Ishikawa (cell line): Measurements from ENCODE around the gene MYH10.

ENCODE experiments used
- EP300 ChIP-seq: IDR thresholded peaks from 2 replicates; pipeline ENCODE4 v1.6.1; 2012; ENCODE audit warnings: borderline replicate concordance
- FOXM1 ChIP-seq: IDR thresholded peaks from 2 replicates; pipeline ENCODE4 v1.6.1; 2012; ENCODE audit warnings: low read depth, borderline replicate concordance
- TEAD4 ChIP-seq: IDR thresholded peaks from 2 replicates; pipeline ENCODE4 v1.6.1; 2012
- USF1 ChIP-seq: IDR thresholded peaks from 2 replicates; pipeline ENCODE4 v1.6.1; 2012
- TF ChIP-seq, protein P1 (sequence below): IDR thresholded peaks from 2 replicates; pipeline ENCODE4 v1.6.1; 2012; ENCODE audit warnings: low read depth, mild to moderate bottlenecking

DNA sequence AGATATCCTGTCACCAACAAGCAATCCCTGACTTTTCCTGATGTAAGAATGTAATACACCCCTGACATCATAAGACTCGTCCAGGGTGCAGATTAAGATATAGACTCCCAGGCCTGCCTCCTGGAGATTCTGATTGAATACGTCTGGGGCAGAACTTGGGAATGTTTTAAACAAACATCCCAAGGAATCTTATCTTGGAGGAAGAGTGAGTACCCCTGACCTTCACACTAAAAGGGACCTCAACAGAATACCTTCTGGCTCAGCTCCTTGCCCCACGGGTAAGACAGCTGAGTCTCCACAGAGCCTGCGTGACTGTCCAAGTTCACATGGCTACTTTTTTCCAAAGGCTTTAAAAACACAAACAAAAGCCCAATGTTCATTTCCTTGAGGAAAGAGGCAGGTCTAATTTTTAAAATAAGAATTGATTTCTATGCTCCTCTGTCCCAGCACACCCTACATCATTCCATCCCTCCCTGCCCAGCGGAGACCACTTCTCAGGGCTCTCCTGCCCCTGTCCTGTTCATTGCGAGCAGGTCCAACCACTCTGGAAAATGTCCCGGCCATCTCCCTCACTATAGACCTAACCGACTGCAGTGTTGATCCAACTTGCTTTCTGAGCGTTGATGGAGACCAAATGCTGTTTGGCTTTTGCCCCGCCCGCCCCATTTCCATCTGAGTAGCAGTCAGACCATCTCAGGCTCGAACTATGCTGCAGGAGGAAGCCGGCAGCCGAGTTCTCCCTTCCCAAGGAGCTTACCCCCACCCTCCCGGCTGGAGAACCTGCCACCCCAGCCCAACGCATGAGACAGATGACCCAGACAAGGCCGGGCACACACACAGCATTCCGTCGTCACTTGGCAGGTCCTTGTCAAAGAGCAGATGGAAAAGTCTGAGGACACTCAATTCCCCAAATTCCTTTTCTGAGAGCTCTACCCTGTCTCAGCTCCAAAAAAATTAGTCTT is 44.1 kb upstream of the MYH10 start:
- TF ChIP-seq, protein P1, sequence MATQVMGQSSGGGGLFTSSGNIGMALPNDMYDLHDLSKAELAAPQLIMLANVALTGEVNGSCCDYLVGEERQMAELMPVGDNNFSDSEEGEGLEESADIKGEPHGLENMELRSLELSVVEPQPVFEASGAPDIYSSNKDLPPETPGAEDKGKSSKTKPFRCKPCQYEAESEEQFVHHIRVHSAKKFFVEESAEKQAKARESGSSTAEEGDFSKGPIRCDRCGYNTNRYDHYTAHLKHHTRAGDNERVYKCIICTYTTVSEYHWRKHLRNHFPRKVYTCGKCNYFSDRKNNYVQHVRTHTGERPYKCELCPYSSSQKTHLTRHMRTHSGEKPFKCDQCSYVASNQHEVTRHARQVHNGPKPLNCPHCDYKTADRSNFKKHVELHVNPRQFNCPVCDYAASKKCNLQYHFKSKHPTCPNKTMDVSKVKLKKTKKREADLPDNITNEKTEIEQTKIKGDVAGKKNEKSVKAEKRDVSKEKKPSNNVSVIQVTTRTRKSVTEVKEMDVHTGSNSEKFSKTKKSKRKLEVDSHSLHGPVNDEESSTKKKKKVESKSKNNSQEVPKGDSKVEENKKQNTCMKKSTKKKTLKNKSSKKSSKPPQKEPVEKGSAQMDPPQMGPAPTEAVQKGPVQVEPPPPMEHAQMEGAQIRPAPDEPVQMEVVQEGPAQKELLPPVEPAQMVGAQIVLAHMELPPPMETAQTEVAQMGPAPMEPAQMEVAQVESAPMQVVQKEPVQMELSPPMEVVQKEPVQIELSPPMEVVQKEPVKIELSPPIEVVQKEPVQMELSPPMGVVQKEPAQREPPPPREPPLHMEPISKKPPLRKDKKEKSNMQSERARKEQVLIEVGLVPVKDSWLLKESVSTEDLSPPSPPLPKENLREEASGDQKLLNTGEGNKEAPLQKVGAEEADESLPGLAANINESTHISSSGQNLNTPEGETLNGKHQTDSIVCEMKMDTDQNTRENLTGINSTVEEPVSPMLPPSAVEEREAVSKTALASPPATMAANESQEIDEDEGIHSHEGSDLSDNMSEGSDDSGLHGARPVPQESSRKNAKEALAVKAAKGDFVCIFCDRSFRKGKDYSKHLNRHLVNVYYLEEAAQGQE, result no peak
- no peak for TF ChIP-seq EP300
- TF ChIP-seq FOXM1, result no peak
- TF ChIP-seq TEAD4, result no peak
- no peak for TF ChIP-seq USF1
